Adrenal gland (tissue), 12 donors: Measurements from ENCODE around the gene ATP9B. TPM values are rescaled to one million over a fixed set of nuclear protein-coding genes. Genes with fewer than 3 reads are reported as not detected.

Source experiments
- DNase-seq, 7 donors: peaks; one replicate each; pipeline ENCODE4 v3.0.0-alpha.2; 2019 to 2020
- H3K27ac ChIP-seq, 5 donors: fragments of 200-600 bp; sonication (generic) in 4 of 5; 1 replicate in 3 of 5; 2 replicates in 2 of 5; pipeline versions ENCODE4 v1.5.1 to v1.8.0; 2016 to 2020; ENCODE audit warnings: mild to moderate bottlenecking in 1 of 5
- H3K27me3 ChIP-seq: fragments of 200-600 bp; 2 replicates; pipeline ENCODE4 v1.8.0; 2021
- H3K36me3 ChIP-seq, 2 donors: fragments of 200-600 bp; replicated peaks in 1 of 2; 1 replicate in 1 of 2; 2 replicates in 1 of 2; pipeline versions ENCODE4 v1.5.1 to v1.8.0; 2018 to 2022
- H3K4me1 ChIP-seq, 2 donors: fragments of 200-600 bp; replicated peaks in 1 of 2; 1 replicate in 1 of 2; 2 replicates in 1 of 2; pipeline versions ENCODE4 v1.5.1 to v1.8.0; 2018 to 2021
- H3K4me3 ChIP-seq, 4 donors: fragments of 200-600 bp; sonication (generic) in 3 of 4; one replicate each; pipeline ENCODE4 v1.5.1; 2016 to 2018
- H3K9me3 ChIP-seq, 3 donors: fragments of 200-600 bp; sonication (generic) in 1 of 3; replicated peaks in 1 of 3; 1 replicate in 2 of 3; 2 replicates in 1 of 3; pipeline versions ENCODE4 v1.5.1 to v1.8.0; 2016 to 2021
- CTCF ChIP-seq, 6 experiments: fragments of 450-650 bp in 4 of 6; fragments of 200-600 bp in 2 of 6; sonication (generic) in 1 of 6; IDR thresholded peaks; 1 replicate in 5 of 6; 2 replicates in 1 of 6; pipeline versions ENCODE4 v1.5.1 to v1.8.0; 2016 to 2021; ENCODE audit warnings: antibody characterized with exemption in 6 of 6, mild to moderate bottlenecking in 2 of 6, moderate library complexity in 1 of 6
- POLR2A ChIP-seq, 2 donors: fragments of 450-650 bp; IDR thresholded peaks; one replicate each; pipeline ENCODE4 v1.6.1; 2017; ENCODE audit warnings: antibody characterized with exemption in 2 of 2, mild to moderate bottlenecking in 2 of 2, moderate library complexity in 1 of 2
- WGBS, 4 donors: extraction: QIAGEN DNeasy Blood & Tissue Kit in 2 of 4; methylation state at CpG; one replicate each; pipeline versions ENCODE4 v1.1.5 to v1.1.7; 2013 to 2017; 5-methylcytosine and 5-hydroxymethylcytosine counted together
- intact Hi-C, 2 donors: fragments of 100-400 bp; cut with DNase I; formaldehyde crosslinking; loops; one replicate each; pipeline versions ENCODE4 v1.14.1 to v1.15.0; 2022 to 2023
- polyA plus RNA-seq, 3 donors: library from polyadenylated mRNA; stranded (reverse); fragments of 200-250 nt in 2 of 3; fragments of 350-450 nt in 1 of 3; fragmentation: Illumina TruSeq in 1 of 3; extraction: RNeasy Lipid Tissue Mini Kit (QIAGEN cat#74804) in 1 of 3; gene quantifications; one replicate each; pipeline ENCODE4 v1.2.3, GENCODE V29; 2013 to 2014
- total RNA-seq, 9 donors: library from RNA; depleted of rRNA in 4 of 9; stranded (reverse); fragments of >200 nt in 4 of 9; fragments of 120-200 nt in 1 of 9; fragmentation: NEBNext Ultra II Directional in 1 of 9; extraction: Animal tissue kit (Norgen Biotek cat#: 25700) in 1 of 9; gene quantifications; one replicate each; pipeline versions ENCODE4 v1.1.0 to v1.2.4, GENCODE V29; 2013 to 2023
- donor health status: healthy with polysubstance abuse.
- donor health status: Bipolar disorder and iron deficiency.
- donor health status: DM: yes; HTN: yes; CAD: no.
- donor health status: DM: no; HTN: no; CAD: no.
- donor health status: DM: no; HTN: no; CAD: no.
- donor health status: DM: yes; HTN: yes; CAD: no.

ATP9B gene
- total and polyA plus RNA-seq, 12 donors, result 16.3 to 36.0 (median 27.7) TPM

- no peaks in the 10 kb centered on the region for H3K9me3 ChIP-seq
- H3K27ac ChIP-seq, result no peak overlapping the region
- H3K4me1 ChIP-seq, result no peaks in the 10 kb centered on the region
- peaks cover 0 to 27% of the 10 kb centered on the region in 2 donors for H3K36me3 ChIP-seq
- H3K27me3 ChIP-seq, result no peaks in the 10 kb centered on the region
- DNase-seq, result no peak
- intact Hi-C loops, result no loop called here
- WGBS, 4 donors, result 73 to 75% (median 75%) methylated on average over 6 of the region's 6 CpGs
- TF ChIP-seq POLR2A (IDR thresholded peaks at IDR 0.05), result no peak
- TF ChIP-seq CTCF (IDR thresholded peaks at IDR 0.05), result no peak
- H3K4me3 ChIP-seq, result no peak overlapping the region
These were observed 283.2 kb downstream of the ATP9B start for GRCh38 chr18:79352432-79352831.

GRCh38 chr18:79353267-79353666 lies 284.1 kb downstream of the ATP9B start:
- peaks cover 0 to 22% of the 10 kb centered on the region in 2 donors for H3K36me3 ChIP-seq
- H3K4me1 ChIP-seq, result no peaks in the 10 kb centered on the region
- H3K27me3 ChIP-seq, result no peaks in the 10 kb centered on the region
- no peak for DNase-seq
- TF ChIP-seq CTCF (IDR thresholded peaks at IDR 0.05) (no peak), POLR2A (IDR thresholded peaks at IDR 0.05) (no peak)
- WGBS, 4 donors, result 88 to 92% (median 90%) methylated on average over 15 to 17 of the region's 17 CpGs
- H3K4me3 ChIP-seq, result no peak overlapping the region
- no peaks in the 10 kb centered on the region for H3K9me3 ChIP-seq
- no peak overlapping the region for H3K27ac ChIP-seq
- intact Hi-C loops, result no loop called here

GRCh38 chr18:79354350-79354749 lies 285.2 kb downstream of the ATP9B start:
- Histone ChIP-seq H3K36me3 (peaks cover 0 to 18% of the 10 kb centered on the region in 2 donors), H3K4me3 (no peak overlapping the region), H3K9me3 (no peaks in the 10 kb centered on the region), H3K4me1 (no peaks in the 10 kb centered on the region), H3K27ac (no peak overlapping the region), H3K27me3 (no peaks in the 10 kb centered on the region)
- 81 to 88% (median 84%) methylated on average over 6 to 8 of the region's 8 CpGs for WGBS, 4 donors
- intact Hi-C loops, result no loop called here
- no peak for TF ChIP-seq CTCF (IDR thresholded peaks at IDR 0.05)
- TF ChIP-seq POLR2A (IDR thresholded peaks at IDR 0.05), result no peak
- peak in 1 of 7 donors; percentile 28 for DNase-seq

- H3K27me3 ChIP-seq, result no peaks in the 10 kb centered on the region
- no peak for DNase-seq
- WGBS, 4 donors, result 90 to 91% (median 90%) methylated on average over 26 of the region's 26 CpGs
- no peak overlapping the region for H3K4me3 ChIP-seq
- TF ChIP-seq CTCF (IDR thresholded peaks at IDR 0.05) (no peak), POLR2A (IDR thresholded peaks at IDR 0.05) (no peak)
- no peak overlapping the region for H3K27ac ChIP-seq
- peaks cover 0 to 9% of the 10 kb centered on the region in 2 donors for H3K36me3 ChIP-seq
- H3K9me3 ChIP-seq, result no peaks in the 10 kb centered on the region
- intact Hi-C loops, result no loop called here
- no peaks in the 10 kb centered on the region for H3K4me1 ChIP-seq
These were observed 286.5 kb downstream of the ATP9B start for GRCh38 chr18:79355433-79356335.
